ENCODE measurements around the gene SPON1.

DNA sequence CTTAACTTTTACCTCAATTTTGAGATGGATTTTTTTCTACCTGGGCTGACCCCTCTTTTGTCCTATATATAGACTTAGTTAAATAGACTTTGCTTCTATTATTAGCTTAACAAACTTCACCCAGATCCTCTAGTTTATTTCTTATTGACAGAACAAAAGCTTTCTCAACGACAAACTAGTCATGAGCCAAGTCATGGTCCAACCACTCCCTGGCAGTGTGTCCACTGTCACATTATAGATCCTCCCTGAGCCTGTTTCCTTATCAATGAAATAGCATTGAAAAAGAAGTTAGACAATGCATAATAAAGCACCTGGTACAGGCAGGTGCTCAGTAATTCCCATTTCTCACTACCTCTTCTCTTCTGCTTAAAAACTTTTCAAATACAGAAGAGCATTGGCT, 155.1 kb downstream of the SPON1 start:
- no peak for TF ChIP-seq POLR2AphosphoS5 (IDR thresholded peaks at IDR 0.05; ENCODE audit: borderline replicate concordance, low read depth, low read length)
- no peak for TF ChIP-seq EZH2 (IDR thresholded peaks at IDR 0.05)
- TF ChIP-seq FOXP2 (optimal IDR thresholded peaks at IDR 0.05; ENCODE audit: control extremely low read depth, extremely low read length, insufficient read depth) = no peak

All from SK-N-MC (cell line).